Upper lobe of left lung (tissue), 6 donors: ENCODE results near the gene PIGS. TPM values are rescaled to one million over a fixed set of nuclear protein-coding genes. Genes with fewer than 3 reads are reported as not detected.

Experiments used
- ATAC-seq, 2 donors: fragments of 200-7000 bp; cut with Tn5 transposase; one replicate each; pipeline ENCODE4 v1.9.1; 2022; ENCODE audit warnings: mild to moderate bottlenecking in 2 of 2, moderate library complexity in 2 of 2; ENCODE audit not compliant: low FRiP score in 2 of 2
- DNase-seq, 2 donors: peaks; one replicate each; pipeline ENCODE4 v3.0.0-alpha.2; 2019 to 2020
- H3K27ac ChIP-seq, 4 donors: fragments of 200-600 bp; sonication (generic); one replicate each; pipeline ENCODE4 v1.5.1; 2016 to 2019
- H3K27me3 ChIP-seq, 4 donors: fragments of 200-600 bp; sonication (generic); one replicate each; pipeline ENCODE4 v1.5.1; 2017 to 2019
- H3K36me3 ChIP-seq, 4 donors: fragments of 200-600 bp; sonication (generic); one replicate each; pipeline ENCODE4 v1.5.1; 2016 to 2019
- H3K4me1 ChIP-seq, 4 donors: fragments of 200-600 bp; sonication (generic); one replicate each; pipeline ENCODE4 v1.5.1; 2018 to 2019
- H3K4me3 ChIP-seq, 4 donors: fragments of 200-600 bp; sonication (generic); one replicate each; pipeline ENCODE4 v1.5.1; 2017 to 2019; ENCODE audit warnings: mild to moderate bottlenecking in 2 of 4, moderate library complexity in 1 of 4
- H3K9me3 ChIP-seq, 4 donors: fragments of 200-600 bp; sonication (generic); one replicate each; pipeline ENCODE4 v1.5.1; 2018 to 2019
- EP300 ChIP-seq, 4 donors: sonication (generic); formaldehyde crosslinking; IDR thresholded peaks; one replicate each; pipeline ENCODE4 v1.5.1; 2017; ENCODE audit warnings: antibody characterized with exemption in 4 of 4, control low read depth in 2 of 4
- POLR2A ChIP-seq, 4 donors: fragments of 450-650 bp; IDR thresholded peaks; one replicate each; pipeline ENCODE4 v1.5.1; 2016 to 2017; ENCODE audit warnings: antibody characterized with exemption in 4 of 4, mild to moderate bottlenecking in 2 of 4
- POLR2AphosphoS5 ChIP-seq, 2 donors: sonication (generic); formaldehyde crosslinking; IDR thresholded peaks; one replicate each; pipeline ENCODE4 v1.5.1; 2017; ENCODE audit warnings: antibody characterized with exemption in 2 of 2
- WGBS, 2 donors: methylation state at CpG; one replicate each; pipeline ENCODE4 v1.1.5; 2017 to 2018; 5-methylcytosine and 5-hydroxymethylcytosine counted together
- total RNA-seq, 6 donors: library from RNA; depleted of rRNA in 4 of 6; stranded (reverse); fragments of >200 nt in 4 of 6; gene quantifications; one replicate each; pipeline versions ENCODE4 v1.1.0 to v1.2.1, GENCODE V29; 2016 to 2021
- TF ChIP-seq, protein P1 (sequence below), 6 experiments: fragments of 450-650 bp in 4 of 6; fragments of 200-600 bp in 2 of 6; sonication (generic) in 2 of 6; IDR thresholded peaks; one replicate each; pipeline ENCODE4 v1.5.1; 2016 to 2019; ENCODE audit warnings: antibody characterized with exemption in 6 of 6
- donor health status: DM: no; HTN: no; CAD: no; lungs with moderate emphysema.
- donor health status: DM: no; HTN: yes; CAD: no; lungs with severe emphysema.

PIGS gene
- total RNA-seq, 6 donors from 2014 or later: 36.7 to 69.6 (median 58.1) TPM

DNA sequence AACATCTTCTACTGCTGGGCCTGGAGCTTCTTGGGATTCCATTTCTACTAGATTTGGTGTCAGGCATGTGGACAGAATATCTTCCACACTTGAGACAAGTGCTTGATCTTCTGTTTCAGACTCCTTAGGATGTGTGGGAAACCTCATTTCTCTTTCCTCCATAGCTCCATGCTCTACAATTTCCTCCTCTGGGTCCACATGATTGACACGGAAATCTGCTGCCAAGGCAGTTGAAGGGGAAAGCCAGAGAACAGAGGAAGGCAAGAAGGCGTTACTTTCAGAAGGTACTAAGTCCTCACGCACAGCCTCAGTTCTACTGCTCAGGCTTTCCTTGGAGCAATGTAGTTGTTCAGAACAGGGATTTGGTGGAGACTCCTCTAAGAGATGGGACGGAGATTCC is 20.9 kb upstream of the PIGS start:
- Histone ChIP-seq H3K27ac (no peak overlapping the region), H3K9me3 (no peaks in the 10 kb centered on the region), H3K36me3 (peaks cover 0 to 3% (median 0%) of the 10 kb centered on the region in 4 donors), H3K27me3 (no peaks in the 10 kb centered on the region), H3K4me1 (no peaks in the 10 kb centered on the region), H3K4me3 (no peak overlapping the region)
- ATAC-seq (no peak), DNase-seq (no peak)
- TF ChIP-seq POLR2AphosphoS5 (IDR thresholded peaks at IDR 0.05) (no peak), POLR2A (IDR thresholded peaks at IDR 0.05) (no peak), EP300 (IDR thresholded peaks at IDR 0.05) (no peak)
- TF ChIP-seq, protein P1, sequence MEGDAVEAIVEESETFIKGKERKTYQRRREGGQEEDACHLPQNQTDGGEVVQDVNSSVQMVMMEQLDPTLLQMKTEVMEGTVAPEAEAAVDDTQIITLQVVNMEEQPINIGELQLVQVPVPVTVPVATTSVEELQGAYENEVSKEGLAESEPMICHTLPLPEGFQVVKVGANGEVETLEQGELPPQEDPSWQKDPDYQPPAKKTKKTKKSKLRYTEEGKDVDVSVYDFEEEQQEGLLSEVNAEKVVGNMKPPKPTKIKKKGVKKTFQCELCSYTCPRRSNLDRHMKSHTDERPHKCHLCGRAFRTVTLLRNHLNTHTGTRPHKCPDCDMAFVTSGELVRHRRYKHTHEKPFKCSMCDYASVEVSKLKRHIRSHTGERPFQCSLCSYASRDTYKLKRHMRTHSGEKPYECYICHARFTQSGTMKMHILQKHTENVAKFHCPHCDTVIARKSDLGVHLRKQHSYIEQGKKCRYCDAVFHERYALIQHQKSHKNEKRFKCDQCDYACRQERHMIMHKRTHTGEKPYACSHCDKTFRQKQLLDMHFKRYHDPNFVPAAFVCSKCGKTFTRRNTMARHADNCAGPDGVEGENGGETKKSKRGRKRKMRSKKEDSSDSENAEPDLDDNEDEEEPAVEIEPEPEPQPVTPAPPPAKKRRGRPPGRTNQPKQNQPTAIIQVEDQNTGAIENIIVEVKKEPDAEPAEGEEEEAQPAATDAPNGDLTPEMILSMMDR (IDR thresholded peaks at IDR 0.05): no peak
- WGBS, 2 donors: 87 to 89% methylated on average over 4 of the region's 4 CpGs

DNA sequence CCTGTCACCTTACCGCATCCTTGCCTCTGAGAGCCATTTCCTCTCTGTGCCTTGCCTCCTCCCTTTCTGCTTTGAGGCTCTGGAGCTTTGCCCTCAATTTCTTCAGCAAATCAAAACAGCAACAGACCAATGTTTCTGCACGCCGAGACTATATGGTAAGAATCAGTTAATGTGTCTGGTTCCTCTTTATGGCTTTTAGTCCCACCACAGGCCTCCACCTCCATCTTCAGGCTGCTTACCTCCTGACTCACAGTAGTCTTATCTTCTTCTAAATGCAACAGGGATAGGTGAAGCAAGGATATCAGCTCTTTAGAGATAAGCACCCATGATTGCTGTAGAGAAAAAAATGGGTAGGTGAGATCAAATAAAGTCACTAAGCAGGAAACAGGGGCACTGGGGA is 14.5 kb upstream of the PIGS start:
- no peak for DNase-seq
- 85 to 88% methylated on average over 3 of the region's 3 CpGs for WGBS, 2 donors

DNA sequence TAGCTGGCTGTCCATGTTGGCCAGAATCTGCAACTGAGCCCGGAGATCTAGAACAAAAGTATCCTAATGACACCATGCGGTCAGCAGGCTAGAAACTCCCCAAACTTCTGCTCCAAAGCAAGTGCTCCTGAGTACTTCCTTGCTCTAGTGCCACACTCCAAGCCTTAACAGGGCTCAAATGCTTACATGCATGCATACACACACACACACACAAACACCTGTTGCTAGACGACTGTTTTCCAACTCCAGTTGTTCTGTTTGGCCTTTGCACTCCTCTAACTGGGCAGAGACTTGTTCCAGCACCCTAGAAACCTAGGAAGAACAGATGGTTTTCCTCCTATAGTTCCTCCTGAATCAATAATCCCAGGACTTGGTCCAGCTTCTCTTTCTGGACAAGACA is 13.1 kb upstream of the PIGS start:
- Histone ChIP-seq H3K27ac (no peak overlapping the region), H3K27me3 (no peaks in the 10 kb centered on the region), H3K36me3 (peaks cover 0 to 12% (median 9%) of the 10 kb centered on the region in 4 donors), H3K9me3 (no peaks in the 10 kb centered on the region), H3K4me1 (no peaks in the 10 kb centered on the region), H3K4me3 (no peak overlapping the region)
- ATAC-seq (no peak), DNase-seq (no peak)
- TF ChIP-seq, protein P1 (IDR thresholded peaks at IDR 0.05): no peak
- TF ChIP-seq POLR2A (IDR thresholded peaks at IDR 0.05): no peak
- TF ChIP-seq POLR2AphosphoS5 (IDR thresholded peaks at IDR 0.05): no peak
- TF ChIP-seq EP300 (IDR thresholded peaks at IDR 0.05): no peak
- WGBS, 2 donors: 80 to 100% methylated on average over 1 to 3 of the region's 3 CpGs

More for the DNA sequence above, 14.5 kb upstream of the PIGS start:
- no peaks in the 10 kb centered on the region for H3K27me3 ChIP-seq
- TF ChIP-seq POLR2AphosphoS5 (IDR thresholded peaks at IDR 0.05) (no peak), EP300 (IDR thresholded peaks at IDR 0.05) (no peak), POLR2A (IDR thresholded peaks at IDR 0.05) (no peak)
- TF ChIP-seq, protein P1 (IDR thresholded peaks at IDR 0.05): no peak
- no peak for ATAC-seq
- H3K9me3 ChIP-seq: no peaks in the 10 kb centered on the region
- no peaks in the 10 kb centered on the region for H3K4me1 ChIP-seq
- no peak overlapping the region for H3K27ac ChIP-seq
- peaks cover 0 to 12% (median 9%) of the 10 kb centered on the region in 4 donors for H3K36me3 ChIP-seq
- H3K4me3 ChIP-seq: no peak overlapping the region

DNA sequence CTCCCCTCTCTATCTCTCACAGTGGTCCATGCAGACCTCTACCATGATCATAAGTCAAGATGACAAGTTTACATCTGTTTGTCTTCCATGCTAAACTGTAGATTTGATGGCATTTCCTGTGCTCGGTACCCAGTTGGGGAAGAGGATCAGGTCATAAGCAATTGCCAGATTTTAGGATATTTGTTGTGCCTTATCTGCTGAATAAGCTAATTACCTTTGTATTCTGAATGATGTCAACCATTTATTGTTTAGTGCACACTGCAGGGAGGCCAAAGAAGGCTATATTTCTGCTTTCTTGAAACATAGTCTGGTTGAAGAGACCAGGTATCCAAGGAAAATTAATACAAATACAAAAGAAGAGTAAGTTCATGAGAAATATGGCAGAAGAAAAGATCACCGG is 11.2 kb upstream of the PIGS start:
- WGBS, 2 donors: 90 to 98% methylated on average over 2 of the region's 2 CpGs
- H3K4me3 ChIP-seq: no peak overlapping the region
- peaks cover 0 to 12% (median 9%) of the 10 kb centered on the region in 4 donors for H3K36me3 ChIP-seq
- TF ChIP-seq EP300 (IDR thresholded peaks at IDR 0.05): no peak
- TF ChIP-seq, protein P1 (IDR thresholded peaks at IDR 0.05): no peak
- TF ChIP-seq POLR2AphosphoS5 (IDR thresholded peaks at IDR 0.05): no peak
- no peak for TF ChIP-seq POLR2A (IDR thresholded peaks at IDR 0.05)
- no peak overlapping the region for H3K27ac ChIP-seq
- no peaks in the 10 kb centered on the region for H3K27me3 ChIP-seq
- no peaks in the 10 kb centered on the region for H3K9me3 ChIP-seq
- H3K4me1 ChIP-seq: no peaks in the 10 kb centered on the region
- DNase-seq: no peak
- ATAC-seq: no peak

DNA sequence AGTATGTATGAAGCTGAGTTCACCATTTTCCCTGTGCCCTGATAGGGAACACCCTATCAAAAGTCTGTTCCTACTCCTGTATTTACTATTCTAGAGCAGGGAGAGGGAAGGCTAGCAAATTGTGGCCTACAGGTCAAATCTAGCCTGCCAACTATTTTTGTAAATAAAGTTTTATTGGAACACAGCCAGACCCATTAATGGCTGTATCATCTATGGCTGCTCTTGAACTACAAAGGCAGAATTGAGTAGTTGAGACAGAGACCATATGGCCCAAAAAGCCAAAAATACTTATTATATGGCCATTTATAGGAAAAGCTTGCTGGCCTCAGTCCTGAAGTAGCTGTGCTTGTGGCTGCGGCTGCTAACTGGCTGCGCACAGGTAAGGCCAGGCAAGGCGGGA is 9.6 kb upstream of the PIGS start:
- ATAC-seq: no peak
- DNase-seq: no peak
- 87 to 95% methylated on average over 3 of the region's 3 CpGs for WGBS, 2 donors
- Histone ChIP-seq H3K36me3 (peaks cover 0 to 12% (median 9%) of the 10 kb centered on the region in 4 donors), H3K4me1 (peaks cover 8 to 10% (median 9%) of the 10 kb centered on the region in 4 donors), H3K9me3 (no peaks in the 10 kb centered on the region), H3K27me3 (no peaks in the 10 kb centered on the region), H3K27ac (no peak overlapping the region), H3K4me3 (no peak overlapping the region)
- TF ChIP-seq, protein P1 (IDR thresholded peaks at IDR 0.05): no peak
- no peak for TF ChIP-seq POLR2AphosphoS5 (IDR thresholded peaks at IDR 0.05)
- no peak for TF ChIP-seq POLR2A (IDR thresholded peaks at IDR 0.05)
- no peak for TF ChIP-seq EP300 (IDR thresholded peaks at IDR 0.05)
